HG03108 (cell line): ENCODE results near the gene MRPL55.

ENCODE experiments used
- ATAC-seq: cut with Tn5 transposase; IDR thresholded peaks from one replicate; pipeline ENCODE4 v1.9.1; 2021; ENCODE audit warnings: moderate library complexity; ENCODE audit not compliant: unreplicated experiment

The MRPL55 gene

GRCh38 chr1:228088586-228089498 lies 20.3 kb downstream of the MRPL55 start:
- ATAC-seq: no peak

GRCh38 chr1:228087771-228088251 lies 21.3 kb downstream of the MRPL55 start:
- ATAC-seq: no peak

GRCh38 chr1:228085287-228085951 lies 23.7 kb downstream of the MRPL55 start:
- ATAC-seq: no peak

GRCh38 chr1:228084797-228085196 lies 24.3 kb downstream of the MRPL55 start:
- no peak for ATAC-seq

GRCh38 chr1:228084325-228084724 lies 24.8 kb downstream of the MRPL55 start:
- no peak for ATAC-seq

GRCh38 chr1:228083871-228084278 lies 25.2 kb downstream of the MRPL55 start:
- no peak for ATAC-seq

GRCh38 chr1:228082918-228083870 lies 25.9 kb downstream of the MRPL55 start:
- peak; percentile 21 for ATAC-seq

GRCh38 chr1:228082214-228082917 lies 26.7 kb downstream of the MRPL55 start, which contains the start of gene ARF1:
Gene ARF1 (plus strand): TSS chr1:228082708. CDS start chr1:228097115, 14,407 bp downstream.
- ATAC-seq: peak; percentile 71

GRCh38 chr1:228081578-228082213 lies 27.4 kb downstream of the MRPL55 start:
- ATAC-seq: peak; percentile 5

- no peak for ATAC-seq
Observed at GRCh38 chr1:228081144-228081543, 28.0 kb downstream of the MRPL55 start.

- ATAC-seq: no peak
Observed at GRCh38 chr1:228079601-228080263, 29.4 kb downstream of the MRPL55 start.

- ATAC-seq: no peak
Observed at GRCh38 chr1:228079013-228079412, 30.1 kb downstream of the MRPL55 start.

GRCh38 chr1:228077565-228078330 lies 31.4 kb downstream of the MRPL55 start:
- ATAC-seq: no peak

- no peak for ATAC-seq
Observed at GRCh38 chr1:228076796-228077430, 32.2 kb downstream of the MRPL55 start.

GRCh38 chr1:228075801-228076271 lies 33.3 kb downstream of the MRPL55 start:
- ATAC-seq: no peak

- no peak for ATAC-seq
Observed at GRCh38 chr1:228074954-228075730, 34.0 kb downstream of the MRPL55 start.
